GM10847 (cell line): ENCODE results near the gene CCR9.

Experiments used
- POLR2A ChIP-seq: IDR thresholded peaks from 2 replicates; pipeline ENCODE4 v1.6.1; 2011; ENCODE audit not compliant: insufficient read length; ENCODE audit errors: extremely low read depth

Gene CCR9

GRCh38 chr3:45868213-45868612 is 18.1 kb upstream of the CCR9 start:
- TF ChIP-seq POLR2A: no peak

GRCh38 chr3:45868650-45869049 is 17.7 kb upstream of the CCR9 start:
- TF ChIP-seq POLR2A: no peak

- TF ChIP-seq POLR2A: no peak
These were observed 16.7 kb upstream of the CCR9 start for GRCh38 chr3:45869638-45870037.

- TF ChIP-seq POLR2A: no peak
These were observed 16.2 kb upstream of the CCR9 start for GRCh38 chr3:45870099-45870498.

GRCh38 chr3:45871780-45872179 is 14.6 kb upstream of the CCR9 start:
- no peak for TF ChIP-seq POLR2A

GRCh38 chr3:45872569-45872968 is 13.8 kb upstream of the CCR9 start:
- TF ChIP-seq POLR2A: no peak

- no peak for TF ChIP-seq POLR2A
These were observed 13.3 kb upstream of the CCR9 start for GRCh38 chr3:45873036-45873435.

- TF ChIP-seq POLR2A: no peak
These were observed 12.7 kb upstream of the CCR9 start for GRCh38 chr3:45873638-45874037.

- no peak for TF ChIP-seq POLR2A
These were observed 11.5 kb upstream of the CCR9 start for GRCh38 chr3:45874677-45875346.

GRCh38 chr3:45878124-45878523 is 8.2 kb upstream of the CCR9 start:
- no peak for TF ChIP-seq POLR2A

- no peak for TF ChIP-seq POLR2A
These were observed 5.6 kb upstream of the CCR9 start for GRCh38 chr3:45880725-45881077.

GRCh38 chr3:45881078-45882022 is 5.0 kb upstream of the CCR9 start:
- TF ChIP-seq POLR2A: no peak

- no peak for TF ChIP-seq POLR2A
These were observed 1.8 kb upstream of the CCR9 start for GRCh38 chr3:45884368-45885201.

GRCh38 chr3:45887285-45887684 is 942 bp downstream of the CCR9 start:
- TF ChIP-seq POLR2A: no peak

- no peak for TF ChIP-seq POLR2A
These were observed 1.6 kb downstream of the CCR9 start for GRCh38 chr3:45887759-45888511.
